ENCODE measurements around the gene IPO11. TPM values are rescaled to one million over a fixed set of nuclear protein-coding genes. Genes with fewer than 3 reads are reported as not detected.

Gene IPO11
- total RNA-seq, 2 donors from 2014 or later: 26.6 to 39.7 TPM

GRCh38 chr5:62465985-62466925 is 53.7 kb downstream of the IPO11 start:
- DNase-seq: no peak
- Mint-ChIP-seq H3K4me1 (ENCODE audit: low read depth) (peaks cover 6% of the 10 kb centered on the region), H3K4me3 (no peak overlapping the region), H3K27ac (peak overlapping the region; percentile 14), H3K27me3 (ENCODE audit: low read depth) (no peaks in the 10 kb centered on the region), H3K36me3 (ENCODE audit: insufficient read depth in 2 of 2) (peaks cover 0 to 11% of the 10 kb centered on the region in 2 donors), H3K9me3 (no peaks in the 10 kb centered on the region)
- no peak for ATAC-seq (replicated peaks in 1 of 2)

GRCh38 chr5:62473209-62473608 is 60.6 kb downstream of the IPO11 start:
- Mint-ChIP-seq H3K9me3 (no peaks in the 10 kb centered on the region), H3K4me1 (ENCODE audit: low read depth) (peaks cover 5% of the 10 kb centered on the region), H3K27ac (peak overlapping the region; percentile 87), H3K36me3 (ENCODE audit: insufficient read depth in 2 of 2) (peaks cover 0 to 10% of the 10 kb centered on the region in 2 donors), H3K4me3 (no peak overlapping the region), H3K27me3 (ENCODE audit: low read depth) (no peaks in the 10 kb centered on the region)
- ATAC-seq (replicated peaks in 1 of 2) (no peak), DNase-seq (no peak)

- Mint-ChIP-seq H3K4me3 (no peak overlapping the region), H3K27me3 (ENCODE audit: low read depth) (no peaks in the 10 kb centered on the region), H3K4me1 (ENCODE audit: low read depth) (peaks cover 5% of the 10 kb centered on the region), H3K27ac (no peak overlapping the region), H3K9me3 (no peaks in the 10 kb centered on the region), H3K36me3 (ENCODE audit: insufficient read depth in 2 of 2) (peaks cover 1 to 9% of the 10 kb centered on the region in 2 donors)
- DNase-seq (no peak), ATAC-seq (replicated peaks in 1 of 2) (no peak)
Observed at GRCh38 chr5:62475072-62475471, 62.5 kb downstream of the IPO11 start.

GRCh38 chr5:62477801-62478200 is 65.2 kb downstream of the IPO11 start:
- H3K36me3 Mint-ChIP-seq (ENCODE audit: insufficient read depth in 2 of 2): peaks cover 3 to 12% of the 10 kb centered on the region in 2 donors
- no peaks in the 10 kb centered on the region for H3K9me3 Mint-ChIP-seq
- ATAC-seq (replicated peaks in 1 of 2) (no peak), DNase-seq (no peak)
- no peak overlapping the region for H3K27ac Mint-ChIP-seq
- H3K4me1 Mint-ChIP-seq (ENCODE audit: low read depth): peaks cover 5% of the 10 kb centered on the region
- no peaks in the 10 kb centered on the region for H3K27me3 Mint-ChIP-seq (ENCODE audit: low read depth)
- H3K4me3 Mint-ChIP-seq: no peak overlapping the region

- Mint-ChIP-seq H3K36me3 (ENCODE audit: insufficient read depth in 2 of 2) (peaks cover 4 to 10% of the 10 kb centered on the region in 2 donors), H3K4me1 (ENCODE audit: low read depth) (no peaks in the 10 kb centered on the region)
- no peak for ATAC-seq (replicated peaks in 1 of 2)
Observed at GRCh38 chr5:62483556-62483955, 71.0 kb downstream of the IPO11 start.

GRCh38 chr5:62486672-62487071 is 74.1 kb downstream of the IPO11 start:
- ATAC-seq (replicated peaks in 1 of 2) (no peak), DNase-seq (no peak)
- no peaks in the 10 kb centered on the region for H3K27me3 Mint-ChIP-seq (ENCODE audit: low read depth)
- H3K27ac Mint-ChIP-seq: no peak overlapping the region
- no peaks in the 10 kb centered on the region for H3K9me3 Mint-ChIP-seq
- H3K4me1 Mint-ChIP-seq (ENCODE audit: low read depth): no peaks in the 10 kb centered on the region
- peaks cover 3 to 5% of the 10 kb centered on the region in 2 donors for H3K36me3 Mint-ChIP-seq (ENCODE audit: insufficient read depth in 2 of 2)
- H3K4me3 Mint-ChIP-seq: no peak overlapping the region

More at GRCh38 chr5:62483556-62483955, 71.0 kb downstream of the IPO11 start:
- DNase-seq: no peak
- Mint-ChIP-seq H3K4me3 (no peak overlapping the region), H3K27me3 (ENCODE audit: low read depth) (no peaks in the 10 kb centered on the region), H3K9me3 (no peaks in the 10 kb centered on the region), H3K27ac (no peak overlapping the region)

- no peaks in the 10 kb centered on the region for H3K27me3 Mint-ChIP-seq (ENCODE audit: low read depth)
- H3K9me3 Mint-ChIP-seq: no peaks in the 10 kb centered on the region
- no peak overlapping the region for H3K27ac Mint-ChIP-seq
- H3K4me3 Mint-ChIP-seq: no peak overlapping the region
- ATAC-seq (replicated peaks in 1 of 2): no peak
- H3K36me3 Mint-ChIP-seq (ENCODE audit: insufficient read depth in 2 of 2): peaks cover 3 to 5% of the 10 kb centered on the region in 2 donors
- H3K4me1 Mint-ChIP-seq (ENCODE audit: low read depth): no peaks in the 10 kb centered on the region
- DNase-seq: no peak
Observed at GRCh38 chr5:62488531-62488930, 76.0 kb downstream of the IPO11 start.

- Mint-ChIP-seq H3K36me3 (ENCODE audit: insufficient read depth in 2 of 2) (peaks cover 3 to 5% of the 10 kb centered on the region in 2 donors), H3K9me3 (no peaks in the 10 kb centered on the region), H3K4me3 (no peak overlapping the region), H3K4me1 (ENCODE audit: low read depth) (no peaks in the 10 kb centered on the region), H3K27ac (no peak overlapping the region), H3K27me3 (ENCODE audit: low read depth) (no peaks in the 10 kb centered on the region)
- ATAC-seq (replicated peaks in 1 of 2): no peak
- no peak for DNase-seq
Observed at GRCh38 chr5:62489471-62489870, 76.9 kb downstream of the IPO11 start.

- no peaks in the 10 kb centered on the region for H3K27me3 Mint-ChIP-seq (ENCODE audit: low read depth)
- no peaks in the 10 kb centered on the region for H3K4me1 Mint-ChIP-seq (ENCODE audit: low read depth)
- no peak overlapping the region for H3K4me3 Mint-ChIP-seq
- no peak for DNase-seq
- H3K27ac Mint-ChIP-seq: no peak overlapping the region
- H3K9me3 Mint-ChIP-seq: no peaks in the 10 kb centered on the region
- no peak for ATAC-seq (replicated peaks in 1 of 2)
- H3K36me3 Mint-ChIP-seq (ENCODE audit: insufficient read depth in 2 of 2): peaks cover 0 to 8% of the 10 kb centered on the region in 2 donors
Observed at GRCh38 chr5:62494772-62495171, 82.2 kb downstream of the IPO11 start.

GRCh38 chr5:62496876-62497275 is 84.3 kb downstream of the IPO11 start:
- ATAC-seq (replicated peaks in 1 of 2): no peak
- no peak overlapping the region for H3K27ac Mint-ChIP-seq
- DNase-seq: no peak
- no peaks in the 10 kb centered on the region for H3K4me1 Mint-ChIP-seq (ENCODE audit: low read depth)
- H3K36me3 Mint-ChIP-seq (ENCODE audit: insufficient read depth in 2 of 2): peaks cover 0 to 8% of the 10 kb centered on the region in 2 donors
- H3K27me3 Mint-ChIP-seq (ENCODE audit: low read depth): no peaks in the 10 kb centered on the region
- H3K9me3 Mint-ChIP-seq: no peaks in the 10 kb centered on the region
- no peak overlapping the region for H3K4me3 Mint-ChIP-seq

- no peak for DNase-seq
- peaks cover 0 to 14% of the 10 kb centered on the region in 2 donors for H3K36me3 Mint-ChIP-seq (ENCODE audit: insufficient read depth in 2 of 2)
- no peak overlapping the region for H3K4me3 Mint-ChIP-seq
- H3K4me1 Mint-ChIP-seq (ENCODE audit: low read depth): no peaks in the 10 kb centered on the region
- ATAC-seq (replicated peaks in 1 of 2): no peak
- no peak overlapping the region for H3K27ac Mint-ChIP-seq
- no peaks in the 10 kb centered on the region for H3K9me3 Mint-ChIP-seq
- no peaks in the 10 kb centered on the region for H3K27me3 Mint-ChIP-seq (ENCODE audit: low read depth)
Observed at GRCh38 chr5:62498961-62499360, 86.4 kb downstream of the IPO11 start.

- ATAC-seq (replicated peaks in 1 of 2): no peak
- Mint-ChIP-seq H3K36me3 (ENCODE audit: insufficient read depth in 2 of 2) (peaks cover 0 to 13% of the 10 kb centered on the region in 2 donors), H3K27me3 (ENCODE audit: low read depth) (no peaks in the 10 kb centered on the region)
Observed at GRCh38 chr5:62499756-62500155, 87.2 kb downstream of the IPO11 start.

GRCh38 chr5:62502456-62503101 is 90.0 kb downstream of the IPO11 start:
- Mint-ChIP-seq H3K4me3 (no peak overlapping the region), H3K27me3 (ENCODE audit: low read depth) (no peaks in the 10 kb centered on the region), H3K36me3 (ENCODE audit: insufficient read depth in 2 of 2) (peaks cover 0 to 17% of the 10 kb centered on the region in 2 donors), H3K9me3 (no peaks in the 10 kb centered on the region), H3K4me1 (ENCODE audit: low read depth) (no peaks in the 10 kb centered on the region), H3K27ac (no peak overlapping the region)
- no peak for DNase-seq
- no peak for ATAC-seq (replicated peaks in 1 of 2)

More at GRCh38 chr5:62499756-62500155, 87.2 kb downstream of the IPO11 start:
- Mint-ChIP-seq H3K4me1 (ENCODE audit: low read depth) (no peaks in the 10 kb centered on the region), H3K27ac (no peak overlapping the region), H3K9me3 (no peaks in the 10 kb centered on the region), H3K4me3 (no peak overlapping the region)
- no peak for DNase-seq

Data from activated T-cell treated with anti-CD3 and anti-CD28 coated beads, Interleukin-2, amount 50 U/mL, for 72 hours (primary cell).